Suprapubic skin (tissue), 3 donors: ENCODE results near the gene UGCG.

Experiments used
- POLR2AphosphoS5 ChIP-seq, 3 donors: sonication (generic); formaldehyde crosslinking; IDR thresholded peaks; one replicate each; pipeline ENCODE4 v1.6.1; 2017; ENCODE audit warnings: antibody characterized with exemption in 3 of 3
- TF ChIP-seq, protein P1 (sequence below), 2 donors: fragments of 200-600 bp in 1 of 2; fragments of 450-650 bp in 1 of 2; sonication (generic) in 1 of 2; IDR thresholded peaks; one replicate each; pipeline ENCODE4 v1.5.1; 2016 to 2019; ENCODE audit warnings: antibody characterized with exemption in 2 of 2, mild to moderate bottlenecking in 1 of 2, moderate library complexity in 1 of 2

GRCh38 chr9:111961009-111961408 is 64.4 kb downstream of the UGCG start:
- TF ChIP-seq POLR2AphosphoS5 (IDR thresholded peaks at IDR 0.05) = no peak
- TF ChIP-seq, protein P1, sequence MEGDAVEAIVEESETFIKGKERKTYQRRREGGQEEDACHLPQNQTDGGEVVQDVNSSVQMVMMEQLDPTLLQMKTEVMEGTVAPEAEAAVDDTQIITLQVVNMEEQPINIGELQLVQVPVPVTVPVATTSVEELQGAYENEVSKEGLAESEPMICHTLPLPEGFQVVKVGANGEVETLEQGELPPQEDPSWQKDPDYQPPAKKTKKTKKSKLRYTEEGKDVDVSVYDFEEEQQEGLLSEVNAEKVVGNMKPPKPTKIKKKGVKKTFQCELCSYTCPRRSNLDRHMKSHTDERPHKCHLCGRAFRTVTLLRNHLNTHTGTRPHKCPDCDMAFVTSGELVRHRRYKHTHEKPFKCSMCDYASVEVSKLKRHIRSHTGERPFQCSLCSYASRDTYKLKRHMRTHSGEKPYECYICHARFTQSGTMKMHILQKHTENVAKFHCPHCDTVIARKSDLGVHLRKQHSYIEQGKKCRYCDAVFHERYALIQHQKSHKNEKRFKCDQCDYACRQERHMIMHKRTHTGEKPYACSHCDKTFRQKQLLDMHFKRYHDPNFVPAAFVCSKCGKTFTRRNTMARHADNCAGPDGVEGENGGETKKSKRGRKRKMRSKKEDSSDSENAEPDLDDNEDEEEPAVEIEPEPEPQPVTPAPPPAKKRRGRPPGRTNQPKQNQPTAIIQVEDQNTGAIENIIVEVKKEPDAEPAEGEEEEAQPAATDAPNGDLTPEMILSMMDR (IDR thresholded peaks at IDR 0.05) = no peak
